HFFc6 (cell line): ENCODE data around the gene TWIST2. TPM values are rescaled to one million over a fixed set of nuclear protein-coding genes. Genes with fewer than 3 reads are reported as not detected.

Experiments
- DNase-seq: peaks from one replicate; pipeline ENCODE4 v3.0.0-alpha.2; 2018
- H3K27ac Mint-ChIP-seq: 2 replicates; pipeline ENCODE4 v1.8.0; 2020; ENCODE audit warnings: mild to moderate bottlenecking, mixed read lengths
- H3K27me3 Mint-ChIP-seq: 2 replicates; pipeline ENCODE4 v1.8.0; 2021; ENCODE audit warnings: mild to moderate bottlenecking, moderate library complexity, mixed read lengths; ENCODE audit not compliant: insufficient read depth
- H3K36me3 Mint-ChIP-seq: 2 replicates; pipeline ENCODE4 v1.8.0; 2021; ENCODE audit warnings: low read depth, mixed read lengths
- H3K4me1 Mint-ChIP-seq: 2 replicates; pipeline ENCODE4 v1.8.0; 2020; ENCODE audit warnings: low read depth, mixed read lengths
- H3K4me3 Mint-ChIP-seq: 2 replicates; pipeline ENCODE4 v1.8.0; 2020; ENCODE audit warnings: mild to moderate bottlenecking, moderate library complexity, mixed read lengths
- H3K9me3 Mint-ChIP-seq: 2 replicates; pipeline ENCODE4 v1.8.0; 2020; ENCODE audit warnings: mild to moderate bottlenecking, mixed read lengths
- CTCF ChIP-seq: fragments of 200-600 bp; sonication (generic); IDR thresholded peaks from 2 replicates; pipeline ENCODE4 v1.5.0; 2021; ENCODE audit warnings: antibody characterized with exemption, mild to moderate bottlenecking
- long read RNA-seq: library from polyadenylated mRNA; unstranded; transcript quantifications from one replicate; pipeline ENCODE4 v2.0.0, GENCODE V29; 2019
- total RNA-seq, 6 experiments: library from RNA; stranded (reverse); fragmentation: NEBNext Ultra II Directional; extraction: Animal tissue kit (Norgen Biotek cat#: 25700); gene quantifications; 2 replicates in 1 of 6; 3 replicates in 5 of 6; pipeline ENCODE4 v1.2.3, GENCODE V29; 2021

Gene TWIST2
- 100 to 1,000 TPM; 127 to 146 (median 137) TPM for total RNA-seq
- long read RNA-seq, transcript TWIST2-201 (2 exons, 1,176 nt): minor isoform, 26 of 233 reads
- long read RNA-seq, transcript TWIST2-202 (2 exons, 1,404 nt): major isoform, 195 of 233 reads
- long read RNA-seq, partial matches to known transcripts: 2 of 233 reads
- long read RNA-seq, other reads (novel, unspliced or antisense): 10 of 233 reads

DNA sequence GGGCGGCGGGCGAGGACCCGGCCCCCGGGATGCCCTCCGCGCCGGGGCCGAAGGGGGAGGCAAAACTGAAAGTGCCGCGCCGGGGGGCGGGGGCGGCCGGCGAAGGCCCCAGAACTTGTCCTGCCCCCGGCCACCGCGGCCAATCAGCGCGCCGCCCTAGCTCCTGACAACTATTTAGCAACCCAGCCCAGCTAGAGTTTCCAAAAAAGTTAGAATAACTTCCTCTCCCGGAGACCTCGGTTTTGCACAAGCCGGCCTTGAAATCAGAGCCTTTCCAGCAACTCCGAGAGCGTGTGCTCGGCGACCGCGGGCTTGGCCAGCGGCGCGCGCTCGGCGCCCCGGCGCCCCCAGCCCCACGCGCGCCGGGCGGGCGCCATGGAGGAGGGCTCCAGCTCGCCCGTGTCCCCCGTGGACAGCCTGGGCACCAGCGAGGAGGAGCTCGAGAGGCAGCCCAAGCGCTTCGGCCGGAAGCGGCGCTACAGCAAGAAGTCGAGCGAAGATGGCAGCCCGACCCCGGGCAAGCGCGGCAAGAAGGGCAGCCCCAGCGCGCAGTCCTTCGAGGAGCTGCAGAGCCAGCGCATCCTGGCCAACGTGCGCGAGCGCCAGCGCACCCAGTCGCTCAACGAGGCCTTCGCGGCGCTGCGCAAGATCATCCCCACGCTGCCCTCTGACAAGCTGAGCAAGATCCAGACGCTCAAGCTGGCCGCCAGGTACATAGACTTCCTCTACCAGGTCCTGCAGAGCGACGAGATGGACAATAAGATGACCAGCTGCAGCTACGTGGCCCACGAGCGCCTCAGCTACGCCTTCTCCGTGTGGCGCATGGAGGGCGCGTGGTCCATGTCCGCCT is at the start of gene TWIST2:
Gene TWIST2, plus strand, starts transcription at position 245 of the 850 bp plus-strand sequence. Its CDS starts 131 bp downstream, at position 376.
- 0 out of 2 replicates have a peak, but pooled peaks cover 2% of the 10 kb centered on the region for H3K27me3 Mint-ChIP-seq
- peak; percentile 33; the same call in 1 of the 2 replicates for TF ChIP-seq CTCF
- H3K27ac Mint-ChIP-seq: peak within 1 kb of the TSS; percentile 93

GRCh38 chr2:238801791-238802190 is 46.1 kb upstream of the TWIST2 start:
- no peaks in the 10 kb centered on the region for H3K9me3 Mint-ChIP-seq
- no peak for DNase-seq
- peaks cover 33% of the 10 kb centered on the region for H3K27me3 Mint-ChIP-seq
- no peak overlapping the region for H3K27ac Mint-ChIP-seq
- TF ChIP-seq CTCF: no peak
- H3K4me3 Mint-ChIP-seq: no peak overlapping the region
- H3K4me1 Mint-ChIP-seq: peaks cover 20% of the 10 kb centered on the region
- no peaks in the 10 kb centered on the region; the same call in 1 of the 2 replicates for H3K36me3 Mint-ChIP-seq

More for the DNA sequence above, at the start of gene TWIST2:
- peak; percentile 97 for DNase-seq
- no peaks in the 10 kb centered on the region for H3K9me3 Mint-ChIP-seq
- peak within 1 kb of the TSS; percentile 90 for H3K4me3 Mint-ChIP-seq
- H3K36me3 Mint-ChIP-seq: peaks cover 32% of the 10 kb centered on the region
- peaks cover 50% of the 10 kb centered on the region for H3K4me1 Mint-ChIP-seq

DNA sequence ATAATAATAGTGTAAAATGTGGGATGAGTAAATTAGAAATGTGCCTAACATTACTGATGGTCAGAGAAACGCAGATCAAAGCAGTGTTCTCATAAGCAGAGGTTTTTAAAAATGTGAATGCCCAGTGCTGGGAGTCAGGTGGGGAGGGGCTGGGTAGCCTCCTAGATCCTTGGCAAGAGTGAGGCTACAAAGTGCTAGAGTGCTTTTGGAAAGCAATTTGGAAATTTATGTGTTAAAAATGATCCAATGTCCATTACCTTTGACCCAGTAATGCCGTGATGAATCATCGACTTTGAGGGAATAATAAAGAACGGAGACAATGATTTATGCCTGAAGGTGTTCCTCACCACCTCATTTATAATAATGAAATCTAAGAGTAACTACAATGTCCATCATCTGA is 44.9 kb upstream of the TWIST2 start:
- no peak for DNase-seq
- peaks cover 20% of the 10 kb centered on the region for H3K4me1 Mint-ChIP-seq
- H3K27me3 Mint-ChIP-seq: peaks cover 21% of the 10 kb centered on the region
- H3K4me3 Mint-ChIP-seq: no peak overlapping the region
- no peaks in the 10 kb centered on the region for H3K9me3 Mint-ChIP-seq
- TF ChIP-seq CTCF: no peak
- no peaks in the 10 kb centered on the region for H3K36me3 Mint-ChIP-seq
- no peak overlapping the region for H3K27ac Mint-ChIP-seq

DNA sequence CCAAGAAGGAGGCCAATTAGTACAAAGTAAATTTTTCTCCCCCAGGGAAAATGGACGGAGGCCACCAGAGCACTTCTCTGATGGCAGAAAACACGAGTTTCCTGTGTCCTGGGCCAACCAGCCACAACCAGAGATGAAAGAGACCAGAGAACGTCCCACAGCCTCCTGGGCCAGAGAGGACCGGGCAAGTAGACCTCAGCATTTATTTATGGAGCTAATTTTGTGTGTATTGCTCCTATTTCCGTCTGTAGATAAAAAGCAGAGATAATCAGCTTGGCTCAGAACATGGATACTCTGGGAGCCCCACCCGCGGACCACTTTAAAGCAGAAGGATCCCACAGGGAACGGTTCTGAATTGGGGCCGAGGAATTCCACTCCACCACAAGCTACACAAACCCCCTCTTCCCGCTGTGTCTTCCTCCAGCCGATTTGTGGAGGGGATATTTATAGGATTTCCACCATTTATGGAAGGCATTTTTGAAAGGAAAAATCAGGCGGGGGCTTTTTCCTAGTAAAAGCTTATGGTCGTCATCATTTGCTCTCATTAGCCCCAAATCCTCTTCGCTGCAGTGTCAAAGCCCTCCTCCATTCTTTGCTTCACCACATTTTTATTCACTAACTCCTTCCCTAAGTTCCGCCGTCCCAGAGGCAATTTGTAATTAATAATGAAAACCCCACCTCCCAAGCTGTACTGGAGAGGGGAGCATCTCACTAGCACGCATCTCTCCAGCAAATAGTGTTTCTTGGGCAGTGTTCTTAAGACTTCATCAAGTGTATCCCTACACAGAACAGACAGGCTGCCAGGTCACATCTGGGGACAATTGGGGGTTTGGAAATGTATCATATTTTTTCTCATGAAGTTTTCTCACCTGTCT is 43.7 kb upstream of the TWIST2 start:
- H3K27me3 Mint-ChIP-seq: peaks cover 21% of the 10 kb centered on the region
- no peak for TF ChIP-seq CTCF
- peaks cover 10% of the 10 kb centered on the region for H3K9me3 Mint-ChIP-seq
- no peak for DNase-seq
- no peak overlapping the region; the same call in 1 of the 2 replicates for H3K4me3 Mint-ChIP-seq
- H3K36me3 Mint-ChIP-seq: peaks cover 11% of the 10 kb centered on the region
- H3K4me1 Mint-ChIP-seq: peaks cover 20% of the 10 kb centered on the region
- H3K27ac Mint-ChIP-seq: no peak overlapping the region

- Mint-ChIP-seq H3K4me3 (no peak overlapping the region), H3K4me1 (peaks cover 22% of the 10 kb centered on the region), H3K27ac (no peak overlapping the region), H3K9me3 (peaks cover 25% of the 10 kb centered on the region), H3K27me3 (peaks cover 18% of the 10 kb centered on the region), H3K36me3 (peaks cover 16% of the 10 kb centered on the region)
- TF ChIP-seq CTCF: no peak
- DNase-seq: no peak
Observed at GRCh38 chr2:238808761-238809160, 39.1 kb upstream of the TWIST2 start.
